ENCODE results near the gene CAMSAP2. TPM values are rescaled to one million over a fixed set of nuclear protein-coding genes. Genes with fewer than 3 reads are reported as not detected.
"Not testable (repeated sequence)": the region's sequence is repeated elsewhere in the genome, so short reads cannot be mapped to it uniquely, and the experiment has no call there.

CAMSAP2 gene
- total RNA-seq, 1 donor from 2014 or later, result 37.3 TPM

DNA sequence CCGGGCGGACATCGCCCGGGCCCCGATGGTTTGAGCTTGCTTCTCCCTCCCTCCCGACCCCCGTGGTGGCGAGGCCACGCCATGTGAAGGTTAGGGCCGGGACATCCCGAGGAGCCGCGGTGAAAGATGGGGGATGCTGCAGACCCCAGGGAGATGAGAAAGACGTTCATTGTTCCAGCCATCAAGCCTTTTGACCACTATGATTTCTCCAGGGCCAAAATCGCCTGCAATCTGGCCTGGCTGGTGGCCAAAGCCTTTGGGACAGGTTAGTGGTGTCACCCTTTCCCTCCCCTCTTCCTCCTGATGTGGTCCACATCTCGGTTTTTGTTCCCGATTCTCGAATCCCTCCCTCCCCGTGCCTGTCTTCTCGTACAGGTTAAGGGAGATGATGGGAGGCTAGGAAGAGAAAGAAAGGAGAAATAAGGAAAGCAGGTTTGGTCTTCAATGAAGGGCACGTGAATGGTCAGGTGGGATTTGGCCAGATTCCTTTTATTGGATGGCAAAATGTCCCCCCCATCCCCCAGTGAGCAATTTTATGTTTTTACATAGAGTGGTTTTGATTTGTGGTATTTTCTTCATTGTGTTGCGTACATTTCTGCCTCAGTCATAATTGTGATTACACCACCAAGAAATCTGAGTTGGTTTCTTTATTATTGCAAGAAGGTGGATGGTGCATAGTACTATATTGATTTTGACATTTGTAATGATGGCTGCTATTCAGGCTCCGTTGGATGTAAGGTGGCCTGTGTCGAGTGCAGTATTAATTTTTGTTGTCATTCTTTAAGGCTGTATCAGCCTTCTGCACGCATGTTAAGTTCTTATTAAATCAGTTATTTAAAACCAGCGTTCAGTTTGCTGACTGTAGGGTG, 1.2 kb downstream of the CAMSAP2 start:
- peak; percentile 35 for DNase-seq

- DNase-seq, result peak; percentile 26
Observed at GRCh38 chr1:200740571-200741208, 2.0 kb downstream of the CAMSAP2 start.

DNA sequence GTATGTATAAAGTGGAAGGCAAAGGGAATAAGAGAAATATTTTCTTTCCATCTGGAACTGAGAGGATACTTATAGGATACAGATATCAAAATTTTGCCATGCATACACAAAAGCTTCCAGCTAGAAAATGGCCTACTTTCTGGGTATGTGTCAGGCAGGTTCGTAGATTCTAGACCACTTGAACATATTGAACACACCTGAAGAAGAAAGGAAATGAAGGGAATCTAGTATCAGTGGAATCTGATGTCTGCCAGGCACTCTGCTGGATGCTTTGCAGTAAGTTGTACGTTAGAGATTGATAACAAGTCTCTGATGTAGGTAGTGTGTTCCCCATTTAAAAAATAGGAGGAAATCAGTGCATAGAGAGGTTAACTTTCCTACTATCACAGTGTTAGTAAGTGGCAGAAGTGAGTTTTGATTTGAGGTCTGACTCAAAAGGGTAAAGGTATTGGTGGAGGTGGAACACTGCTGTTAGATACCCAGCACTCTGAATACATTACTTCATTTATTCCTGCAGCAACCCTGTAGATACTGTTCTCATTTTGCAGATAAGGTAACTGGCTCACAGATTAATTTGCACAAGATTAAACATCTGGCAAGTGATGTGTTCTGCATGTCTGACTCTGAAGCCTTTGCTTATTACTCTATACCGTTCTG, 3.0 kb downstream of the CAMSAP2 start:
- DNase-seq, result peak; percentile 7

DNA sequence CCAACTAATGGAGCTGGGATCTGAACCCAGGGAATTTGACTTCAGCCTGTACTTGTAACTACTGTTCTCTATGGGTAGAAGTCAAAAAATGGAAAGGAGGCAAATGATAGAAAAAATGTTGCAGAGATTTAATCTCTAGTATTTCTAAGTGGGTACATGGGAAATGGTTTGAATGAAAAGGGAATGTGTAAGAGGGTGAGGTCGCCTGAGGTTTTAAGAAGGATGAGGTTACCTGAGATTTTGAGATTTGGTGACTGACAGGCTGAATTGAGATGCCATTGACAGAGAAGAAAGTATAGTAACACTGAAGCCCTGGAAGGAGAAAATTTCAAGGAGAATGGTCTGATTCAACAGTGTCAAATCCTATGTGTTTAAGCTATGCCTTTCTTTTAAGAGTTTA, 5.5 kb downstream of the CAMSAP2 start:
- no peak for DNase-seq

- no peak for DNase-seq
Observed at GRCh38 chr1:200749090-200749489, 10.4 kb downstream of the CAMSAP2 start.

GRCh38 chr1:200750749-200751148, 12.1 kb downstream of the CAMSAP2 start:
- not testable (repeated sequence) for DNase-seq

- DNase-seq, result no peak
Observed at GRCh38 chr1:200751717-200752116, 13.0 kb downstream of the CAMSAP2 start.

GRCh38 chr1:200753650-200754198, 15.0 kb downstream of the CAMSAP2 start:
- DNase-seq, result no peak

DNA sequence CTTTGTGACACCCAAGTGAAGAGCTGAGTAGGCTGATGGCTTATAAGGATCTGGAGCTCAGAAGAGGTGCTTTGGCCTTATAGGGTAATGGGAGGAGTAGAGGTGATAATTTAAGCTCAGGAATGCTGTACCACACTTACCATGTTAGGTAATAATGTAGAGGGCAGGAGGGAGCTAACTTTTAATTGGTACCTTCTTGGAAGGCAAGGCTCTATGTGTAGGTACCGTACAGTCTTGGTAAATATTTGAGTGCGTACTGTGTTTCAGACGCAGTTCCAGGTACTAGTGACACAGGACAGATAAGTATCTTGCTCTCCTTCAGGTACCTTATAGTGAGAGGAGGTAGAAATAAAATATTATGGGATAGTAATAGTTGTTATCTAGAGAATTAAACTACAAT, 16.8 kb downstream of the CAMSAP2 start:
- DNase-seq, result no peak

DNA sequence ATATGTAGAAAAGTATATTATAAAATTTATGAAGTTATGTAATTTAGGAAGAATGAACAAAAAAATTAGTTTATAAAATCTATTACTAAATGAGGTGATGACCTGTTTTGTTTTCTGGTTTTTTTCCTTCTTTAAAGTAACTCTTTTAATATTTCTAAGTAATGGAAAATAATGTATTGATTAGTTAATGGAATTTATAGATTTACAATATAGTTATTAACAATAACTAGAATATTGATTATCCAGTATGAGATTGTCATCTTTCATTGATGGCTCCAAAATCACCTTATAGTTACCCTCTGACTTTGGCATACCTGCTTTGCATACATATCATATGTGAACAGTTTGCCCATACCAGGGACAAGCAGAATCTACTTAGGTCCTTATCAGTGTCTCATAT, 23.4 kb downstream of the CAMSAP2 start:
- no peak for DNase-seq

GRCh38 chr1:200767321-200767720, 28.6 kb downstream of the CAMSAP2 start:
- DNase-seq, result peak; percentile 27

GRCh38 chr1:200771625-200772555, 33.2 kb downstream of the CAMSAP2 start:
- no peak for DNase-seq

- no peak for DNase-seq
Observed at GRCh38 chr1:200774311-200774710, 35.6 kb downstream of the CAMSAP2 start.

DNA sequence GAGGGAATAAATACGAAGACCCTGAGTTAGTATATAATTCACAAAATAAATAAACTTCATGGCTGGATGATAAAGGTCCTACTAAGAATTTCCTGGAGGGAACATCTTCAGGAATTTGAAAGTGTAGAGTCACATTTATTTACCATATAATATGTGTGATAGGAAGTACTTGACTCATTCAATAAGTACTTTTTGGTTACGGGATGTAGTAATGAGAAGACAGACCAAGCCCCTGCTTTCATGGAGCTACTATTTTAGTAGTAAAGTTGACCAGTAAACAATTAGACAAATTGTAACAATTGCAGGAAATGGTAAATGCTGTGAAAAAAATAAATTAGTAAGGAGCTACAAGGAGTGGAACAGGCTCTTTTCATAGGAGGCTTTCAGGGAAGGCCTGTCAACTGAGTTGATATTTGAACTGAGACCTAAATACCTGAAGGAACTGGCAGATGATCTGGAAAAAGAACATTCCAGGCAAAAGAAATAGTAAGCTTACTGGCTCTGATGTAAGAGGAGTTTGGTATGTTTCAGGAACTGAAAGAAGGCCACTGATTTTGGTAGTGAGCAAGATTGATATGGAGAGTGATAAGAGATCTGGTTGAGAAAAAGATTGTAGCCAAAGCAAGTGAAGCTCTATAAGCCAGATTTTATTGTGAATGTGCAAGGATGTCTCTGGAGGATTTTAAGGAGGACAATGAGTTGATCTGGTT, 36.2 kb downstream of the CAMSAP2 start:
- DNase-seq, result no peak

DNA sequence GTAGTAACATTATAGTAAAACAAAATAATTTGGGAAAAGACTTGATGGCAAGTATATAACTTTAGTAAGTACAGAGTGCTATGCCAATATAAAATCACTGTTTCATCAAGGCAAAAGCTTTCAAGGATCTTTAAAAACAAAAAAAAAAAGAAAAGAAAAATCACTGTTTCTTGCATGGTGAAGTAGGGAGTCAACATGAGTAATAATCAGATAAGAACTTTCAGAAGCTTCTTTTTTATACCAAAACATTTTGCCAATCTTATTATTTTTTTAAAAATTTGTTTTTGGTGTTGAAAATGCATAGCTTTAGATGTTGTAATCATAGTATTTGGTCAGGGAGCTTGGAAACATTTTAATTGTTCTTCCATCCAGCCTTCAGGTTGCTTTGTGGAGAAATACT, 37.2 kb downstream of the CAMSAP2 start:
- DNase-seq, result no peak

DNA sequence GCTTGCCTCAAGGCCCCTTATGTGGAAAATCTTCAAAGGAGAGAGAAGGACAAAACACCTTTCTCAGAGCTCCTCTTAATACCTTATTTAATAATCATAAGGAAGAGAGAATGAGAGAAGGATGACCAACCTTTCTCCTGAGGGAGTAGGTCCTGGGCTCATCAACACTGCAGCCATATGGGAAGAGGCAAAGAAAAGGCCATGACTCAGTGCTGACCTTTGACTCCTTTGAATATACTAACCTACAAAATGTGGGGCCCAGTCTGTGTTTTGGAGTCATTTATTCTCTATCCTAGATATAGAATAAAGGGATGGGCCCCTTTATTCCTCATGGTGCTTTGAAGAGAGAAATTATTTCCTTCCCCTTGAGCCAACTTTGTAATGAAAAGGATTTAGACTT, 38.3 kb downstream of the CAMSAP2 start:
- DNase-seq, result no peak

- DNase-seq, result no peak
Observed at GRCh38 chr1:200778766-200779165, 40.1 kb downstream of the CAMSAP2 start.

DNA sequence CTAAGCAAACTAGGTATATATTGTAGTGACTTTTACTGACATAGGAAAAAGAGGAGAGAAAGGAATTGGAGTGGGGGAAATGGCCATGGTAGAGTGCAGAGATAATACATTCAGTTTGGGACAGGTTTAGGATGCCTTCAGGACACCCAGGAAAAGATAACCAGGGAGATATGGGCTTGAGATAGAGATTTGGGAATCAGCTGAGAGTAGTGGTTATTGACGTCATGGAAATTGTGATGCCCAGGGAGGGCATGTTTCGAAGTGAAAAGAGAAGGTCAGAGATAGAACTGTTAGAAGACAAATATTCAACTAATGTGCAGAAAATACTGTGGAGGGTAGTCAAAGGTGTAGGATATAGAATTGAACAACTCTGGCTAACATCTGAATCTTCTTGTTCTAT, 40.6 kb downstream of the CAMSAP2 start:
- no peak for DNase-seq

GRCh38 chr1:200780545-200781369, 42.1 kb downstream of the CAMSAP2 start:
- DNase-seq, result peak; percentile 30

DNA sequence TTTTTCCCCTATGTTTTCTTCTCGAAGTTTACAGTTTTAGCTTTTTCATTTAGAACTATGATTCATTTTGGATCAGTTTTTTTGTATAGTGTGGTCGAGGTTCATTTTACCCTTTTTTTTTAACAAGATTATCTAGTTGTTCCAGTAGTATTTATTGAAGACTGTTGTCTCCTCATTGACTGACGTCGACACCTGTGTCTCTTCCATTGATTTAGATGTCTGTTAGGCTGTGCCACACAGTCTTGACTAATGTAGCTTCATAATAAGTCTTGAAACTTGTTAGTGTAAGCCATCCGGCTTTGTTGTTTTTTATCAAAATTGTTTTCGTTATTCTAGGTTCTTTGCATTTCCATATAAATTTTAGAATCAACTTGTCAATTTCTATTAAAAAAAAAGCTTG, 45.2 kb downstream of the CAMSAP2 start:
- no peak for DNase-seq

- DNase-seq, result no peak
Observed at GRCh38 chr1:200784576-200784975, 45.9 kb downstream of the CAMSAP2 start.
